ENCODE results near the gene SUGCT. TPM values are rescaled to one million over a fixed set of nuclear protein-coding genes. Genes with fewer than 3 reads are reported as not detected.

Gene SUGCT
- total and polyA plus RNA-seq, 2 of the 8 experiments (the other 6 are each of a cell fraction or from before 2014, with no cell fraction given): 2.8 to 5.4 TPM

DNA sequence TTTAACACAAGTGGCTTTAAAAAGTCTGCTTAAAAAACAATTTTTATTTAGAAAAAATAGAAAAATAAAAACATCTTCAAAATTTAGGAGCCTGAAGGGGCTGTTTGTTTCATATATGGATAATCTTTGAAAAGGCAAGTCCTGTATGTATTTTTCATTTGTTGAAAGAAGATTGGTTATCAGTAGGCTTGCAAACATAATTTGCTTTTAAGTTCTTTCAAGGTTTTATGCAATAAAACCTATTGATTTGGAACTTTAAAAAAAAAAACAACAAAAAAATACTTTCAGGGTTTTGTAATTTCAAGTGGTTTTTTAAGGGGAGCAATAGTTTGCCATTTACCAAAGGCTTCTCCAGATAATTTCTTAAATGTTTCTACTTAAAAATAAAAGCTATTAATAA is 36.0 kb upstream of the SUGCT start (continued):
- TF ChIP-seq, protein P1, sequence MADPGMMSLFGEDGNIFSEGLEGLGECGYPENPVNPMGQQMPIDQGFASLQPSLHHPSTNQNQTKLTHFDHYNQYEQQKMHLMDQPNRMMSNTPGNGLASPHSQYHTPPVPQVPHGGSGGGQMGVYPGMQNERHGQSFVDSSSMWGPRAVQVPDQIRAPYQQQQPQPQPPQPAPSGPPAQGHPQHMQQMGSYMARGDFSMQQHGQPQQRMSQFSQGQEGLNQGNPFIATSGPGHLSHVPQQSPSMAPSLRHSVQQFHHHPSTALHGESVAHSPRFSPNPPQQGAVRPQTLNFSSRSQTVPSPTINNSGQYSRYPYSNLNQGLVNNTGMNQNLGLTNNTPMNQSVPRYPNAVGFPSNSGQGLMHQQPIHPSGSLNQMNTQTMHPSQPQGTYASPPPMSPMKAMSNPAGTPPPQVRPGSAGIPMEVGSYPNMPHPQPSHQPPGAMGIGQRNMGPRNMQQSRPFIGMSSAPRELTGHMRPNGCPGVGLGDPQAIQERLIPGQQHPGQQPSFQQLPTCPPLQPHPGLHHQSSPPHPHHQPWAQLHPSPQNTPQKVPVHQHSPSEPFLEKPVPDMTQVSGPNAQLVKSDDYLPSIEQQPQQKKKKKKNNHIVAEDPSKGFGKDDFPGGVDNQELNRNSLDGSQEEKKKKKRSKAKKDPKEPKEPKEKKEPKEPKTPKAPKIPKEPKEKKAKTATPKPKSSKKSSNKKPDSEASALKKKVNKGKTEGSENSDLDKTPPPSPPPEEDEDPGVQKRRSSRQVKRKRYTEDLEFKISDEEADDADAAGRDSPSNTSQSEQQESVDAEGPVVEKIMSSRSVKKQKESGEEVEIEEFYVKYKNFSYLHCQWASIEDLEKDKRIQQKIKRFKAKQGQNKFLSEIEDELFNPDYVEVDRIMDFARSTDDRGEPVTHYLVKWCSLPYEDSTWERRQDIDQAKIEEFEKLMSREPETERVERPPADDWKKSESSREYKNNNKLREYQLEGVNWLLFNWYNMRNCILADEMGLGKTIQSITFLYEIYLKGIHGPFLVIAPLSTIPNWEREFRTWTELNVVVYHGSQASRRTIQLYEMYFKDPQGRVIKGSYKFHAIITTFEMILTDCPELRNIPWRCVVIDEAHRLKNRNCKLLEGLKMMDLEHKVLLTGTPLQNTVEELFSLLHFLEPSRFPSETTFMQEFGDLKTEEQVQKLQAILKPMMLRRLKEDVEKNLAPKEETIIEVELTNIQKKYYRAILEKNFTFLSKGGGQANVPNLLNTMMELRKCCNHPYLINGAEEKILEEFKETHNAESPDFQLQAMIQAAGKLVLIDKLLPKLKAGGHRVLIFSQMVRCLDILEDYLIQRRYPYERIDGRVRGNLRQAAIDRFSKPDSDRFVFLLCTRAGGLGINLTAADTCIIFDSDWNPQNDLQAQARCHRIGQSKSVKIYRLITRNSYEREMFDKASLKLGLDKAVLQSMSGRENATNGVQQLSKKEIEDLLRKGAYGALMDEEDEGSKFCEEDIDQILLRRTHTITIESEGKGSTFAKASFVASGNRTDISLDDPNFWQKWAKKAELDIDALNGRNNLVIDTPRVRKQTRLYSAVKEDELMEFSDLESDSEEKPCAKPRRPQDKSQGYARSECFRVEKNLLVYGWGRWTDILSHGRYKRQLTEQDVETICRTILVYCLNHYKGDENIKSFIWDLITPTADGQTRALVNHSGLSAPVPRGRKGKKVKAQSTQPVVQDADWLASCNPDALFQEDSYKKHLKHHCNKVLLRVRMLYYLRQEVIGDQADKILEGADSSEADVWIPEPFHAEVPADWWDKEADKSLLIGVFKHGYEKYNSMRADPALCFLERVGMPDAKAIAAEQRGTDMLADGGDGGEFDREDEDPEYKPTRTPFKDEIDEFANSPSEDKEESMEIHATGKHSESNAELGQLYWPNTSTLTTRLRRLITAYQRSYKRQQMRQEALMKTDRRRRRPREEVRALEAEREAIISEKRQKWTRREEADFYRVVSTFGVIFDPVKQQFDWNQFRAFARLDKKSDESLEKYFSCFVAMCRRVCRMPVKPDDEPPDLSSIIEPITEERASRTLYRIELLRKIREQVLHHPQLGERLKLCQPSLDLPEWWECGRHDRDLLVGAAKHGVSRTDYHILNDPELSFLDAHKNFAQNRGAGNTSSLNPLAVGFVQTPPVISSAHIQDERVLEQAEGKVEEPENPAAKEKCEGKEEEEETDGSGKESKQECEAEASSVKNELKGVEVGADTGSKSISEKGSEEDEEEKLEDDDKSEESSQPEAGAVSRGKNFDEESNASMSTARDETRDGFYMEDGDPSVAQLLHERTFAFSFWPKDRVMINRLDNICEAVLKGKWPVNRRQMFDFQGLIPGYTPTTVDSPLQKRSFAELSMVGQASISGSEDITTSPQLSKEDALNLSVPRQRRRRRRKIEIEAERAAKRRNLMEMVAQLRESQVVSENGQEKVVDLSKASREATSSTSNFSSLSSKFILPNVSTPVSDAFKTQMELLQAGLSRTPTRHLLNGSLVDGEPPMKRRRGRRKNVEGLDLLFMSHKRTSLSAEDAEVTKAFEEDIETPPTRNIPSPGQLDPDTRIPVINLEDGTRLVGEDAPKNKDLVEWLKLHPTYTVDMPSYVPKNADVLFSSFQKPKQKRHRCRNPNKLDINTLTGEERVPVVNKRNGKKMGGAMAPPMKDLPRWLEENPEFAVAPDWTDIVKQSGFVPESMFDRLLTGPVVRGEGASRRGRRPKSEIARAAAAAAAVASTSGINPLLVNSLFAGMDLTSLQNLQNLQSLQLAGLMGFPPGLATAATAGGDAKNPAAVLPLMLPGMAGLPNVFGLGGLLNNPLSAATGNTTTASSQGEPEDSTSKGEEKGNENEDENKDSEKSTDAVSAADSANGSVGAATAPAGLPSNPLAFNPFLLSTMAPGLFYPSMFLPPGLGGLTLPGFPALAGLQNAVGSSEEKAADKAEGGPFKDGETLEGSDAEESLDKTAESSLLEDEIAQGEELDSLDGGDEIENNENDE (IDR thresholded peaks at IDR 0.05; ENCODE audit: insufficient replicate concordance, low read length): no peak
- TF ChIP-seq SRF (IDR thresholded peaks at IDR 0.05; ENCODE audit: low read depth, low read length) (no peak), CBX5 (IDR thresholded peaks at IDR 0.05; ENCODE audit: low read depth, low read length) (no peak), KDM5A (IDR thresholded peaks at IDR 0.05; ENCODE audit: low read length) (no peak), BACH1 (IDR thresholded peaks at IDR 0.05; ENCODE audit: low read length) (no peak), KDM1A (IDR thresholded peaks at IDR 0.05; ENCODE audit: borderline replicate concordance, low read length) (no peak), CHD1 (IDR thresholded peaks at IDR 0.05; ENCODE audit: low read depth, low read length) (no peak), POLR2A (IDR thresholded peaks at IDR 0.05; ENCODE audit: control extremely low read depth in 1 of 2, low read depth in 2 of 2, low read length in 2 of 2) (no peak), PHF8 (conservative IDR thresholded peaks at IDR 0.05; ENCODE audit: low read depth, low read length) (no peak), FOSL1 (IDR thresholded peaks at IDR 0.05; ENCODE audit: insufficient read depth, low read depth, low read length) (no peak), SAP30 (IDR thresholded peaks at IDR 0.05; ENCODE audit: insufficient read depth, insufficient replicate concordance, low read length) (no peak)
- TF ChIP-seq, protein P2, sequence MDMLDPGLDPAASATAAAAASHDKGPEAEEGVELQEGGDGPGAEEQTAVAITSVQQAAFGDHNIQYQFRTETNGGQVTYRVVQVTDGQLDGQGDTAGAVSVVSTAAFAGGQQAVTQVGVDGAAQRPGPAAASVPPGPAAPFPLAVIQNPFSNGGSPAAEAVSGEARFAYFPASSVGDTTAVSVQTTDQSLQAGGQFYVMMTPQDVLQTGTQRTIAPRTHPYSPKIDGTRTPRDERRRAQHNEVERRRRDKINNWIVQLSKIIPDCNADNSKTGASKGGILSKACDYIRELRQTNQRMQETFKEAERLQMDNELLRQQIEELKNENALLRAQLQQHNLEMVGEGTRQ (IDR thresholded peaks at IDR 0.05; ENCODE audit: low read length): no peak
